ENCODE data around the gene CD164. TPM values are rescaled to one million over a fixed set of nuclear protein-coding genes. Genes with fewer than 3 reads are reported as not detected.

The CD164 gene
- total RNA-seq: 67.1 TPM

GRCh38 chr6:109381747-109382575 is at the start of gene CD164:
CD164 (minus strand) TSS chr6:109382467; CDS start chr6:109382378, 89 bp downstream.
- DNase-seq: peak; percentile 95

- no peak for DNase-seq
These were observed 47.2 kb upstream of the CD164 start for GRCh38 chr6:109429496-109429895.

GRCh38 chr6:109428889-109429477 is 46.7 kb upstream of the CD164 start:
- DNase-seq: no peak

- DNase-seq: no peak
These were observed 42.7 kb upstream of the CD164 start for GRCh38 chr6:109424946-109425345.

- no peak for DNase-seq
These were observed 38.9 kb upstream of the CD164 start for GRCh38 chr6:109421184-109421583.

- DNase-seq: no peak
These were observed 38.5 kb upstream of the CD164 start for GRCh38 chr6:109420751-109421150.

- DNase-seq: no peak
These were observed 35.4 kb upstream of the CD164 start for GRCh38 chr6:109417646-109418045.

- DNase-seq: no peak
These were observed 28.8 kb upstream of the CD164 start for GRCh38 chr6:109411034-109411433.

- no peak for DNase-seq
These were observed 23.9 kb upstream of the CD164 start for GRCh38 chr6:109406196-109406595.

GRCh38 chr6:109397020-109397419 is 14.8 kb upstream of the CD164 start:
- DNase-seq: no peak

- no peak for DNase-seq
These were observed 13.9 kb upstream of the CD164 start for GRCh38 chr6:109396046-109396718.

- DNase-seq: no peak
These were observed 11.6 kb upstream of the CD164 start for GRCh38 chr6:109393886-109394281.

GRCh38 chr6:109393157-109393885 is 11.1 kb upstream of the CD164 start:
- DNase-seq: no peak

GRCh38 chr6:109389650-109390274 is 7.5 kb upstream of the CD164 start:
- DNase-seq: no peak

GRCh38 chr6:109388265-109388664 is 6.0 kb upstream of the CD164 start:
- no peak for DNase-seq

GRCh38 chr6:109383438-109383940 is 1.2 kb upstream of the CD164 start:
- DNase-seq: no peak

GRCh38 chr6:109382576-109383437 is 540 bp upstream of the CD164 start:
- peak; percentile 95 for DNase-seq

- no peak for DNase-seq
These were observed 1.1 kb downstream of the CD164 start for GRCh38 chr6:109381061-109381746.

GRCh38 chr6:109379711-109380110 is 2.6 kb downstream of the CD164 start:
- no peak for DNase-seq

- no peak for DNase-seq
These were observed 4.5 kb downstream of the CD164 start for GRCh38 chr6:109377717-109378116.
